ENCODE measurements around the gene ADAP1. TPM values are rescaled to one million over a fixed set of nuclear protein-coding genes. Genes with fewer than 3 reads are reported as not detected.

ADAP1 gene
- total RNA-seq, 1 donor from 2014 or later = 11.9 TPM

- H3K36me3 Mint-ChIP-seq (ENCODE audit: low read depth) = peaks cover 69% of the 10 kb centered on the region
- intact Hi-C loops (cut with micrococcal nuclease) = no loop called here
- ChIA-PET POLR2A (no interaction called here), CTCF (no interaction called here)
- no peak overlapping the region for H3K27ac Mint-ChIP-seq
- no peak for TF ChIP-seq CTCF (IDR thresholded peaks at IDR 0.05)
- DNase-seq (no peak), ATAC-seq (ENCODE audit: low read depth) (no peak)
- H3K27me3 Mint-ChIP-seq = no peaks in the 10 kb centered on the region
- no peaks in the 10 kb centered on the region for H3K9me3 Mint-ChIP-seq
- no peak overlapping the region for H3K4me3 Mint-ChIP-seq
- H3K4me1 Mint-ChIP-seq = peaks cover 13% of the 10 kb centered on the region
These were observed 85.1 kb downstream of the ADAP1 start for GRCh38 chr7:869348-869747.

GRCh38 chr7:868189-868486 is 86.3 kb downstream of the ADAP1 start:
- ATAC-seq (ENCODE audit: low read depth) = no peak
- TF ChIP-seq CTCF (IDR thresholded peaks at IDR 0.05) = no peak
- intact Hi-C loops (cut with micrococcal nuclease) = no loop called here
- no peak overlapping the region for H3K27ac Mint-ChIP-seq
- no peak for DNase-seq
- ChIA-PET CTCF (no interaction called here), POLR2A (interaction anchor here (0.6 kb wide), 1 partner anchor 15 kb away, joined by 3 read pairs; no protein-coding TSS in a partner anchor)
- H3K4me1 Mint-ChIP-seq = peaks cover 5% of the 10 kb centered on the region
- no peaks in the 10 kb centered on the region for H3K9me3 Mint-ChIP-seq
- H3K36me3 Mint-ChIP-seq (ENCODE audit: low read depth) = peaks cover 71% of the 10 kb centered on the region
- no peak overlapping the region for H3K4me3 Mint-ChIP-seq
- no peaks in the 10 kb centered on the region for H3K27me3 Mint-ChIP-seq

GRCh38 chr7:867406-868188 is 86.9 kb downstream of the ADAP1 start:
- intact Hi-C loops (cut with micrococcal nuclease) = no loop called here
- no peak overlapping the region for H3K4me3 Mint-ChIP-seq
- DNase-seq (no peak), ATAC-seq (ENCODE audit: low read depth) (no peak)
- H3K27ac Mint-ChIP-seq = no peak overlapping the region
- H3K4me1 Mint-ChIP-seq = peaks cover 2% of the 10 kb centered on the region
- no peak for TF ChIP-seq CTCF (IDR thresholded peaks at IDR 0.05)
- CTCF ChIA-PET = no interaction called here
- H3K36me3 Mint-ChIP-seq (ENCODE audit: low read depth) = peaks cover 68% of the 10 kb centered on the region
- H3K9me3 Mint-ChIP-seq = no peaks in the 10 kb centered on the region
- no peaks in the 10 kb centered on the region for H3K27me3 Mint-ChIP-seq
- POLR2A ChIA-PET = interaction anchor here (0.6 kb wide), 1 partner anchor 15 kb away, joined by 3 read pairs; no protein-coding TSS in a partner anchor

- TF ChIP-seq CTCF (IDR thresholded peaks at IDR 0.05) = no peak
- no peak for DNase-seq
- no peak overlapping the region for H3K27ac Mint-ChIP-seq
- ChIA-PET CTCF (no interaction called here), POLR2A (no interaction called here)
- H3K4me3 Mint-ChIP-seq = no peak overlapping the region
- no peaks in the 10 kb centered on the region for H3K27me3 Mint-ChIP-seq
- H3K4me1 Mint-ChIP-seq = peaks cover 2% of the 10 kb centered on the region
- peaks cover 68% of the 10 kb centered on the region for H3K36me3 Mint-ChIP-seq (ENCODE audit: low read depth)
- ATAC-seq (ENCODE audit: low read depth) = no peak
- intact Hi-C loops (cut with micrococcal nuclease) = no loop called here
- H3K9me3 Mint-ChIP-seq = no peaks in the 10 kb centered on the region
These were observed 87.5 kb downstream of the ADAP1 start for GRCh38 chr7:867001-867405.

GRCh38 chr7:865921-866320 is 88.6 kb downstream of the ADAP1 start:
- intact Hi-C loops (cut with micrococcal nuclease) = no loop called here
- peaks cover 71% of the 10 kb centered on the region for H3K36me3 Mint-ChIP-seq (ENCODE audit: low read depth)
- peaks cover 2% of the 10 kb centered on the region for H3K4me1 Mint-ChIP-seq
- CTCF ChIA-PET = no interaction called here
- no peak overlapping the region for H3K4me3 Mint-ChIP-seq
- H3K27ac Mint-ChIP-seq = no peak overlapping the region
- no peaks in the 10 kb centered on the region for H3K27me3 Mint-ChIP-seq
- no peak for TF ChIP-seq CTCF (IDR thresholded peaks at IDR 0.05)
- ATAC-seq (ENCODE audit: low read depth) = no peak
- POLR2A ChIA-PET = no interaction called here
- no peak for DNase-seq
- no peaks in the 10 kb centered on the region for H3K9me3 Mint-ChIP-seq
